GM23338 (cell line): ENCODE results near the gene PCF11.
"Not testable (repeated sequence)": the region's sequence is repeated elsewhere in the genome, so short reads cannot be mapped to it uniquely, and the experiment has no call there.

Experiments used
- CTCF ChIP-seq, 2 experiments: fragments of 200-600 bp in 1 of 2; sonication (generic) in 1 of 2; conservative IDR thresholded peaks; 2 replicates each; pipeline versions ENCODE4 v1.5.1 to v1.6.1; 2016 to 2017; ENCODE audit warnings: antibody characterized with exemption in 2 of 2, low read depth in 2 of 2, mild to moderate bottlenecking in 2 of 2, moderate library complexity in 1 of 2
- EZH2 ChIP-seq: fragments of 200-600 bp; sonication (generic); IDR thresholded peaks from one replicate; pipeline ENCODE4 v1.8.0; 2017; ENCODE audit warnings: antibody characterized with exemption, mild to moderate bottlenecking, low read depth; ENCODE audit not compliant: unreplicated experiment
- EZH2phosphoT487 ChIP-seq: fragments of 200-600 bp; sonication (generic); IDR thresholded peaks from one replicate; pipeline ENCODE4 v1.8.1; 2018; ENCODE audit warnings: antibody characterized with exemption; ENCODE audit not compliant: unreplicated experiment
- JUNB ChIP-seq: IDR thresholded peaks from one replicate; pipeline ENCODE4 v1.6.1; 2016; ENCODE audit warnings: antibody characterized with exemption; ENCODE audit not compliant: unreplicated experiment
- POLR2AphosphoS5 ChIP-seq: IDR thresholded peaks from 2 replicates; pipeline ENCODE4 v1.6.1; 2016; ENCODE audit warnings: antibody characterized with exemption, low read depth
- ZNF331 ChIP-seq: fragments of 250-450 bp; sonication (Bioruptor Pico); IDR thresholded peaks from 2 replicates; pipeline ENCODE4 v1.5.0; 2020; ENCODE audit warnings: low read depth, mild to moderate bottlenecking, moderate library complexity

- TF ChIP-seq EZH2phosphoT487; CTCF (conservative IDR thresholded peaks at IDR 0.05; ENCODE audit: low read depth in 2 of 2); EZH2; ZNF331 (CRISPR knock-in tag); POLR2AphosphoS5; JUNB: not testable (repeated sequence)
Measured at GRCh38 chr11:83206771-83207382, 49.9 kb downstream of the PCF11 start.
